ENCODE data around the gene UBE2I.

GRCh38 chr16:1262210-1262845, 47.1 kb upstream of the UBE2I start:
- TF ChIP-seq CTCF (IDR thresholded peaks at IDR 0.05) (no peak), POLR2A (IDR thresholded peaks at IDR 0.05) (no peak)

Data from adrenal gland (tissue), 5 donors.